DOHH2 (cell line): ENCODE measurements around the gene TTC21A.

Source experiments
- EZH2phosphoT487 ChIP-seq: fragments of 200-600 bp; sonication (generic); IDR thresholded peaks from 2 replicates; pipeline ENCODE4 v1.6.1; 2017; ENCODE audit warnings: borderline replicate concordance, mild to moderate bottlenecking, antibody characterized with exemption, low read length, moderate library complexity, mixed read lengths
- TF ChIP-seq, protein P1 (sequence below): fragments of 200-600 bp; sonication (generic); IDR thresholded peaks from one replicate; pipeline ENCODE4 v1.5.1; 2014; ENCODE audit warnings: antibody characterized with exemption, mild to moderate bottlenecking, low read depth, low read length; ENCODE audit not compliant: poor library complexity, severe bottlenecking

DNA sequence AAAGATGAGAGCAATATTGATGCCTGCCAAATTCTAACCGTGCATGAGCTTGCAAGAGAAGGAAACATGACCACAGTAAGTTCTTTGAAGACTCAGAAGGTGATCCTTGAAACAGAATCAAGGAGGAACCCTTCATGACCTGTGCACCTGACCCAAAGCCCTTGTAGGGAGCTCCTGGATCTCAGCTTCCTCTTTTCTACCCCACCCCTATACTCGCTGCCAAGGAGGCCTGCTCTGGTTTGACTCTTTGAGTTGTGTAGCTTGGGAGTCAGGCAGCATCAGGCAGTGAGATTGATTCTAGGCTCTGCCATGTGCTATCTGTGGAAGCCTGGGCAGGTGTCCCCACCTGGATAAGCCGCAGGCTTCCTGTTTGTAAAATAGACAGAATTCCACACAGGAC lies 10.6 kb downstream of the TTC21A start:
- TF ChIP-seq, protein P1, sequence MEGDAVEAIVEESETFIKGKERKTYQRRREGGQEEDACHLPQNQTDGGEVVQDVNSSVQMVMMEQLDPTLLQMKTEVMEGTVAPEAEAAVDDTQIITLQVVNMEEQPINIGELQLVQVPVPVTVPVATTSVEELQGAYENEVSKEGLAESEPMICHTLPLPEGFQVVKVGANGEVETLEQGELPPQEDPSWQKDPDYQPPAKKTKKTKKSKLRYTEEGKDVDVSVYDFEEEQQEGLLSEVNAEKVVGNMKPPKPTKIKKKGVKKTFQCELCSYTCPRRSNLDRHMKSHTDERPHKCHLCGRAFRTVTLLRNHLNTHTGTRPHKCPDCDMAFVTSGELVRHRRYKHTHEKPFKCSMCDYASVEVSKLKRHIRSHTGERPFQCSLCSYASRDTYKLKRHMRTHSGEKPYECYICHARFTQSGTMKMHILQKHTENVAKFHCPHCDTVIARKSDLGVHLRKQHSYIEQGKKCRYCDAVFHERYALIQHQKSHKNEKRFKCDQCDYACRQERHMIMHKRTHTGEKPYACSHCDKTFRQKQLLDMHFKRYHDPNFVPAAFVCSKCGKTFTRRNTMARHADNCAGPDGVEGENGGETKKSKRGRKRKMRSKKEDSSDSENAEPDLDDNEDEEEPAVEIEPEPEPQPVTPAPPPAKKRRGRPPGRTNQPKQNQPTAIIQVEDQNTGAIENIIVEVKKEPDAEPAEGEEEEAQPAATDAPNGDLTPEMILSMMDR = no peak
- TF ChIP-seq EZH2phosphoT487 = no peak
